ENCODE measurements around the gene DCAF8L2.
"Not testable (repeated sequence)": the region's sequence is repeated elsewhere in the genome, so short reads cannot be mapped to it uniquely, and the experiment has no call there.

DCAF8L2 gene

DNA sequence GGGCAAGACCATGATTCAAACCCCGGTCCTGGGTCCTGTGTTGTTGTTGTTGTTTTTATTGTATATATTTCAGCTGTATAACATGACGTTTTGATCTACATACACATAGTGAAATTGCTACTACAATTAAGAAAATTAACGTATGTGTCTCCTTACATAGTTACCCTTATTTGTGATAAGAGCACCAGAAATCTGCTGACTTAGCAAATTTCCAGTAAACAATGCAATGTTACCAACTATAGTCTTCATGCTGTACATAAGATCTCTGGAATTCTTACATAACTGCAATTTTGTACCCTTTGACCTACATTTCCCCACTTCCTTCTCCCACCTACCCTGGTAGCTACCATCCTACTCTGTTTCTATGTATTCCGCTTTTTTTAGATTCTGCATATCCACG is 141.8 kb downstream of the DCAF8L2 start:
- Mint-ChIP-seq H3K4me1 (no peaks in the 10 kb centered on the region), H3K27me3 (no peaks in the 10 kb centered on the region), H3K9me3 (no peaks in the 10 kb centered on the region), H3K4me3 (no peak overlapping the region), H3K27ac (no peak overlapping the region), H3K36me3 (no peaks in the 10 kb centered on the region)
- DNase-seq: no peak
- ATAC-seq (replicated peaks): no peak

DNA sequence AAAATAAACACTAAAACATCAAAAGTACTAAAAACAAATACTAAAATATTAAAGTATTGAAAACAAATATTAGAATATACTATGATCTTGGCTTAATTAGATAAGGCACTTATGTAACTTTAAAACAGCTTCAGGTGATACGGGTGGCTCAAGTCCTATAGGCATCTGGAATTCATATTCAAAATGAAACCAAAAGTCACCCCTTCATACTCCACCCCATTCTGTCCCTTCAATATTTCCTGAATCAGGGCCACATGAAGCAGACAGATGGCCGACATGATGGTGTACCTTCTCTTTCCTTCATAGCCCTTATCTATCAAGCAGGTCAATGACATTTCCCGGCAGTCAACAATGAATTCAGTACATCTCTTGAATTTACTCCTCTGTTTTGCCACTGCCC is 145.8 kb downstream of the DCAF8L2 start:
- no peak overlapping the region for H3K27ac Mint-ChIP-seq
- no peaks in the 10 kb centered on the region for H3K4me1 Mint-ChIP-seq
- ATAC-seq (replicated peaks) (no peak), DNase-seq (no peak)
- no peaks in the 10 kb centered on the region for H3K36me3 Mint-ChIP-seq
- H3K9me3 Mint-ChIP-seq: no peaks in the 10 kb centered on the region
- no peaks in the 10 kb centered on the region for H3K27me3 Mint-ChIP-seq
- H3K4me3 Mint-ChIP-seq: no peak overlapping the region

DNA sequence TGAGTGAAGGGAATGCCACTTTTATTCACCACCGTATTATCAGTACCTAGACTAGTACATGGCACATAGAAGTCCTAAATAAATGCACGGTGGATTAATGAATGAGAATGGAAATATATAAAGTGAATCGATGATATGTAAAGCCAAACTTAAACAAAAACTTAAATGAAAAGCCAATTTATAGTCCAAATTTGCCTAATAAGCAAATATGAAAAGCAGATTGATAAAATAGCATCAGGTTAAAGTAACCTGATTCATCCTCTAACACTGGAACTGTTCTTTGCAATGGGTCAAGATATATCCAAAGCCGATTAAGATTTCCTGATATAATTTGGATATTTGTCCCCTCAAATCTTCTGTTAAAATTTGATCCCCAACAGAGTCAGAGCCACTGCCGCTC is 150.8 kb downstream of the DCAF8L2 start:
- Mint-ChIP-seq H3K36me3 (no peaks in the 10 kb centered on the region), H3K27ac (no peak overlapping the region), H3K4me3 (no peak overlapping the region), H3K4me1 (no peaks in the 10 kb centered on the region), H3K9me3 (no peaks in the 10 kb centered on the region), H3K27me3 (no peaks in the 10 kb centered on the region)
- ATAC-seq (replicated peaks) (no peak), DNase-seq (no peak)

DNA sequence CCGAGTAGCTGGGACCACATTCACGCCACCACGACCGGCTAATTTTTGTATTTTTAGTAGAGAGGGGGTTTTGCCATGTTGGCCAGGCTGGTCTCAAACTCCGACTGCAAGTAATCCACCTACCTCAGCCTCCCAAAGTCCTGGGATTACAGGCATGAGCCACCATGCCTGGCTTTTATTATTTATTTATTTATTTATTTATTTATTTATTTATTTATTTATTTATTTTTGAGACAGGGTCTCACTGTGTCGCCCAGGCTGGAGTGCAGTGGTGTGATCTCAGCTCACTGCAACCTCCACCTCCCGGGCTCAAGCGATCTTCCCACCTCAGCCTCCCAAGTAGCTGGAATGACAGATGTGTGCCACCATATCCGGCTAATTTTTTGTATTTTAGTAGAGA is 153.4 kb downstream of the DCAF8L2 start:
- DNase-seq; H3K36me3 Mint-ChIP-seq; H3K27ac Mint-ChIP-seq; H3K4me3 Mint-ChIP-seq; H3K9me3 Mint-ChIP-seq; ATAC-seq (replicated peaks); H3K4me1 Mint-ChIP-seq; H3K27me3 Mint-ChIP-seq: not testable (repeated sequence)

DNA sequence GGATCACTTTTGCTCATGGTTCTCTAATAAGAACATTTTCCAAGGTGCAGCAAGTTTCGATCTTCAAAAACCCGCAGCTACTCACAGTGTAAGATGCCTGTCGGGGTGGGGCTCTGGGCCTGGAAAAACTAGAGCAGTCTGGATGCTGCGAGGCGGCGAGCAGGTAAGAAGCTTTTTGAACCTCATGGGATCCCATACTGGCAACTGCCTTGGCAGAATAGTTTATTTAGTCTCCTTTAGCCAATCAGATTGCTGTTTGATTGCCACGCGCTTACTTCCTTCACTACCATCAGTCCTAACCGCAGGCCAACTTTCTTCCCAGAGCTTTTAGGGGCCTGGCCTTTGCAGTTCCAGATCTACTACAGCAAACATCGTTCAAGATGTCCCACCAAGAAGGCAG is 156.4 kb downstream of the DCAF8L2 start:
- H3K4me3 Mint-ChIP-seq: no peak overlapping the region
- H3K4me1 Mint-ChIP-seq: no peaks in the 10 kb centered on the region
- ATAC-seq (replicated peaks) (no peak), DNase-seq (no peak)
- H3K9me3 Mint-ChIP-seq: peaks cover 3 to 4% of the 10 kb centered on the region in 2 donors
- no peaks in the 10 kb centered on the region for H3K36me3 Mint-ChIP-seq
- no peaks in the 10 kb centered on the region for H3K27me3 Mint-ChIP-seq
- H3K27ac Mint-ChIP-seq: no peak overlapping the region

DNA sequence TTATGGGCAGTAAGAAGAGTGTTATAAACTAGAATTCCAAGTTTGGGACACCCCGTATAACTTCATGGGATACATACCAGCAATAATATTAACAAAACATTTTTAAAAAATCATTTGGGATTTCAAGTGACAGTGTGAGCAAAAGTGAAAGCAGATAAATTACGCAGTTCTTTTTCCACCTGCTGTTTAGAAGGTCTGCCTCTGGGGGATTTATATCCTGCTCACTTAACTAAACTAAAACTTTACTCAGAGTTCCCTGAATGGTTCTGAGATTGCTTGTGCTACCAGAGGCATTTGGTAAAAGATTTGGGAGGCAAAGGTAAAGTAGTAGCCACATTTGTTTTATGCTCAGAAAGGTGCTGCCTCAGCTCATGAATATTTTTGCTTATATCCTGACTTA is 160.2 kb downstream of the DCAF8L2 start:
- H3K27me3 Mint-ChIP-seq; H3K9me3 Mint-ChIP-seq; DNase-seq; H3K27ac Mint-ChIP-seq; ATAC-seq (replicated peaks); H3K4me1 Mint-ChIP-seq; H3K36me3 Mint-ChIP-seq; H3K4me3 Mint-ChIP-seq: not testable (repeated sequence)

DNA sequence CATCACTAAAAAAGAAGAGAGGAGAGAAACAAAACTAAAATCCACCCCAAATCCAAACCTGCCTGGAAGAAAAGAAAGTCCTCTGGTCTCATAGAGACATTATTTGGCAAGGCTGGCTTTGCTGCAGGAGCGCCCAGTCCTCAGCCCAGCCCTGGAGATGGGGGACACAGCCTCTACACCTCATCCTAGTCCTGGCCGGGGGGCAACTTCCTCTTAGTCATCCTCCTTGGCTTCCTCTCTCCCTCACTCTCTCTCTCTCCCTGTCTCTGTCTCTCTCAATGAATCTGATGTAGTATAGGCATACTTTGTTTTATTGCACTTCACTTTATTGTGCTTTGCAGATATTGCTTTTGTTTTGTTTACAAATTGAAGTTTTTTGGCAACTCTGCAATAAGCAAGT is 161.8 kb downstream of the DCAF8L2 start:
- H3K27ac Mint-ChIP-seq: no peak overlapping the region
- H3K27me3 Mint-ChIP-seq: no peaks in the 10 kb centered on the region
- H3K36me3 Mint-ChIP-seq: no peaks in the 10 kb centered on the region
- no peaks in the 10 kb centered on the region for H3K4me1 Mint-ChIP-seq
- no peak overlapping the region for H3K4me3 Mint-ChIP-seq
- peaks cover 2 to 3% of the 10 kb centered on the region in 2 donors for H3K9me3 Mint-ChIP-seq
- ATAC-seq (replicated peaks) (no peak), DNase-seq (no peak)

DNA sequence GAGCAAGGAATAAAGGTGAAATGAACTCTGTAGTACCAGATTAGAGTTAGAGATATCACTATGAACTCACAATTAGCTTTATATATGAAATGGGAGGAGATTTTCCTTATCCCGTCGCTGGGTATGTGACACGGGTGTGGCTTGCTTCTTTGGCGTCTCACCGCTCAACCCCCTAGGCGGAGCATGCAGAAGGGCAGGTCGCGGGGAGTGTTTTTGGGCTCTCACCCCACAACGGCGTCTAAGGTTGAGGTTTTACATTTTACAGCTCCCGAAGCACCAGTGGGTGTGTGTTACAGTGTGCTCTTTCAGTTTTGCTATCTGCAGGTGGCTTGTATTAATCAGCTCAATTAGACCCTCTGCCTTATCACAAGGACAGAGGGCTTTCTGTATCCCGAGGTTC is 175.6 kb downstream of the DCAF8L2 start:
- Mint-ChIP-seq H3K9me3 (peaks cover 0 to 6% of the 10 kb centered on the region in 2 donors), H3K27ac (no peak overlapping the region), H3K27me3 (no peaks in the 10 kb centered on the region), H3K36me3 (no peaks in the 10 kb centered on the region), H3K4me1 (no peaks in the 10 kb centered on the region), H3K4me3 (no peak overlapping the region)
- DNase-seq: no peak
- no peak for ATAC-seq (replicated peaks)

DNA sequence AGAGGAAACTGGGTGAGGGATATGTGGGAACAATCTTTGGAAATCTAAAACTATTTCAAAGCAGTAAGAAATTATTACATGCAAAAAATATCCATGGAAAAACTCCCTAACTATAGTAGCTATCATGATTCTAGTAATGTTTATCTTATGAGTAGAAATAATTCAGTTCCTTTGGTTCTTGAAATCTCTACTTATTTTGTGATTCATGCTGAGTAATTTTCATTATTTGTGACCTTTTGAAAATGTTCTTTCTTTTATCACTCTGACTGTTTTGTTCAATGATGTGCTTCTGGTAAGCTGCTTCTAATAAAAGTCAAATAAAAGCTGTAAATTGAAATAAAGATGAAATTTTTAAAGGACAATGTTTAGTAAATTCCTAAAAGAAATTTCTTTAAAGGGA is 177.2 kb downstream of the DCAF8L2 start:
- no peaks in the 10 kb centered on the region for H3K36me3 Mint-ChIP-seq
- no peaks in the 10 kb centered on the region for H3K27me3 Mint-ChIP-seq
- H3K9me3 Mint-ChIP-seq: peaks cover 0 to 6% of the 10 kb centered on the region in 2 donors
- H3K27ac Mint-ChIP-seq: no peak overlapping the region
- no peak overlapping the region for H3K4me3 Mint-ChIP-seq
- ATAC-seq (replicated peaks): no peak
- no peak for DNase-seq
- no peaks in the 10 kb centered on the region for H3K4me1 Mint-ChIP-seq

DNA sequence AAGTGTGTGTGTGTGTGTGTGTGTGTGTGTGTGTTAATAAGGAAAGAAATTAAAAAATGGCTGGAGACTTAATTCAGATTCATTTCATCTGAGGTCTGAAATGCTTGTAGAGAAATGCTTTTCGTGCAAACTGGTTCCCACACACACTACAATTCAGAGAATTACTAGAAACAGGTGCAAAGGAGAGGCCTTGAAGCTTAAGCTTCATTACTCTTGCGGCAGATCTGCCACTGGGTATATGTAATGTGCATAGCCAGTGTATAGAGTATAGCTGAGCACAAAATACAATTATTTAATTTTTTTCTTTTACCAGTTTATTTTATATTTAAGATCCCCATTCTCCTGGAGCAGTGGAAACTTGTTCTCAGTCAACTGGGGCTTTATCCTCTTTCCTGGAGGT is 185.8 kb downstream of the DCAF8L2 start:
- H3K27me3 Mint-ChIP-seq: no peaks in the 10 kb centered on the region
- no peaks in the 10 kb centered on the region for H3K36me3 Mint-ChIP-seq
- H3K4me1 Mint-ChIP-seq: no peaks in the 10 kb centered on the region

DNA sequence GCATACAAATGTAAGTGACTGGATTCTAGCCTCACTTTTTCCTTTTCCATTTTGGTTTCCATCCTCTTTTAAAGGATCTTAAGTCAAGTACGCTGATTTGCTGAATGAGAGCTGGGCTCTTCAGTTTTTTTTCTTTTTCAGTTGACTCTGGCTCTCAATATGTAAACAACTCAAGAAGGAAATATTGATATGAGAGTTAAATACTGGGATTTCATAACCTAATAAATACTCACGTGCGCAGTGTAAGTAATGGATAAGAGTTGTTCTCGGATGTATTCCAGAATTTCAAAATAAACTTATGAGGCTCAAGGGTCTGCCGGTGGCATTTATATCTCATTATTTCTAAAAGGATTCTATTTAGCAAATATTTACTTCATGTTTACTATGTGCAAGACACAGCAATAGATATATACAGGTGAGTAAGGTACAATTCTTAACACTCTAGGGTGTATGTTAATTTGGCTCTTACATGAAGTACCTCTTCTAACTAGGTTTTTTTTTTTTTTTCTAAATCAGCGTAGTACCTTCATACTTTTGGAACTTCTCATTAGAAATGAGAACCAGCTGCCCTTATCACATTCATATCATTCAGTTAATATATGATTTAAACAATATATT is 206.6 kb downstream of the DCAF8L2 start:
- no peaks in the 10 kb centered on the region for H3K27me3 Mint-ChIP-seq
- no peak for ATAC-seq (replicated peaks)
- H3K9me3 Mint-ChIP-seq: no peaks in the 10 kb centered on the region
- H3K4me3 Mint-ChIP-seq: no peak overlapping the region
- DNase-seq: no peak
- no peaks in the 10 kb centered on the region for H3K36me3 Mint-ChIP-seq
- no peaks in the 10 kb centered on the region for H3K4me1 Mint-ChIP-seq
- no peak overlapping the region for H3K27ac Mint-ChIP-seq

More for the DNA sequence above, 185.8 kb downstream of the DCAF8L2 start:
- ATAC-seq (replicated peaks): no peak
- H3K4me3 Mint-ChIP-seq: no peak overlapping the region
- DNase-seq: no peak
- H3K27ac Mint-ChIP-seq: no peak overlapping the region
- no peaks in the 10 kb centered on the region for H3K9me3 Mint-ChIP-seq

DNA sequence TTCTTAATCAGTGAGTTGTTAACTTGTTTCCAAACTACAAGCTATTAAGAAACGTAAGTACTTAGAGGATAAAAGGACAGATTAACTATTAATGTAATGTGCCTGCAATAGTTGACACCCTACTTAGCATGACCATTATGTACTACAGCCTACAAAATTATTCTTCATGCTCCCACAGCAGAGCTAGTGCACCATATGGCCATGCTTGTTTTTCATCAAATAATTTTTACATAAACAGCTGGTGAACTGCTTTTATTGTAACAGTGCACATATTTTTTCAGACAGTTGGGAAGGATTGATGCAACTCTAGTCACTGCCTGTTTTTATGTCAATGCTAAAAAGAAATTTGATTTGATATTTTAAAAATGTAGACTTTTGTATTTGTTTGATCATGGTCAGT is 207.4 kb downstream of the DCAF8L2 start:
- Mint-ChIP-seq H3K27ac (no peak overlapping the region), H3K4me1 (no peaks in the 10 kb centered on the region), H3K4me3 (no peak overlapping the region), H3K9me3 (no peaks in the 10 kb centered on the region), H3K27me3 (no peaks in the 10 kb centered on the region), H3K36me3 (no peaks in the 10 kb centered on the region)
- ATAC-seq (replicated peaks) (no peak), DNase-seq (no peak)

All from stimulated activated naive B cell treated with anti-CD40 and anti-IgM and Interleukin-4, amounts not matched to agents 10 μg/mL and 1 μg/mL and 100 μg/mL, for 72 hours (primary cell).